Amniotic epithelial cell (primary cell): ENCODE measurements around the gene PYGL.
A peak's percentile ranks its signal among the peaks of the same experiment; 100 is the strongest.
"Not testable (repeated sequence)": the region's sequence is repeated elsewhere in the genome, so short reads cannot be mapped to it uniquely, and the experiment has no call there.

Experiments used
- DNase-seq: peaks from one replicate; pipeline ENCODE4 v3.0.0-alpha.2; 2010; ENCODE audit warnings: low read depth

PYGL gene

GRCh38 chr14:50943943-50944646 lies at the start of gene PYGL:
PYGL (minus strand) TSS chr14:50944483; CDS start chr14:50944403, 80 bp downstream.
- DNase-seq, result peak; percentile 53

DNA sequence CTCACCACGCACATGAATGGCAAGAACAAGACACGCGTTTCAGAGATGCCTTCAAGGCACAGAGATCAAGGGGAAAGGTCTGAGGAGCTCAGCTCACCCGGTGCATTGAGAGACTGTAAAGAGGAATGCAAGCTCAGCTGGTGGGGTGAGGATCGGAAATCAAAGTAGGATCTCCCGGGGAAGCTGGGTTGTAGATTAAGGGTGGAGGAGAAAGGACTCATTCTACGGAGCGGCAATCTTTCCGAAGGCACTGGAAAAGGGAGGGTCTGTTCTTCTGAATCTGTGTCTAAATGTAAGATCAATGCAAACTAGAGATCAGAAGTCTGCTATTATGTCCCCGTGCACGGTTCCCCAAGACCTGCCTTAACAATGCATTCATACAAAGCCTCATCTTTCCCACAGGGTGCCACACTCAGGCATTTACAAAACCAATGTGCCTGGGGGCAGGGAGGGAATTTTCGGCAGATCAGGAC lies 41.6 kb upstream of the PYGL start:
- DNase-seq, result no peak

DNA sequence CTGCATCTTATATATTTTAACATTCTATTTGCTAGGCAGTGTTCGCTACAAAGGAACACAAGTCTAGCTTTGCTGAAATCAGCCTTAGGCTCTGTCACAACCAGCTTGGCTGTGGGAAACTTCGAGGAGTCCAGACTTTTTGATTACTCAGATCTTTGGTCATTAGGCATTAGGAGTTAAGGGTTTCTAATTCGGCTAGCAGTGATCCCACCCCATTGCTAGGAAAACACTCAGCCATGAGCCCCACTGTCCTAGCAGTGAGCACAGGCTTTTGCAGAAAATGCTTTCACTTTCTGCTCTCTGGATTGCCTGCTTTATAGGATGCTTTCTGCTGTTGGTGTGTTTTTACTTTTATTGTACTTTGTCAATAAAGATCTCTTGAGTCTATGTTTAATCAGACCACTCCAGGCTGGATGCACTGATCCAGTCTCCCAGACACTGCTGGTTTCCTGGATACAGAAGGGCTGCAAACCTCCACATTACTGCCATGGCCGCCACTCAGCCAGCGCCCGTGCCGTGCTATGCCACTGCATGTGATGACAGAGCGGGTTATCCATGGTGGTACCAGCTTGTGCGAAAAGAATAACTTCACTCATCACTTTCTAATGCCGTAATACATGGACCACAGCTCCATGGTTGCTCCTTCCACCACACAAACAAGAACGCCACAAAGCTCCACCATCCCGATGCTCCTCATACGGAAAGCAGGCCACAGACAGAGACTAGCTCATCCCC lies 41.0 kb upstream of the PYGL start:
- no peak for DNase-seq

DNA sequence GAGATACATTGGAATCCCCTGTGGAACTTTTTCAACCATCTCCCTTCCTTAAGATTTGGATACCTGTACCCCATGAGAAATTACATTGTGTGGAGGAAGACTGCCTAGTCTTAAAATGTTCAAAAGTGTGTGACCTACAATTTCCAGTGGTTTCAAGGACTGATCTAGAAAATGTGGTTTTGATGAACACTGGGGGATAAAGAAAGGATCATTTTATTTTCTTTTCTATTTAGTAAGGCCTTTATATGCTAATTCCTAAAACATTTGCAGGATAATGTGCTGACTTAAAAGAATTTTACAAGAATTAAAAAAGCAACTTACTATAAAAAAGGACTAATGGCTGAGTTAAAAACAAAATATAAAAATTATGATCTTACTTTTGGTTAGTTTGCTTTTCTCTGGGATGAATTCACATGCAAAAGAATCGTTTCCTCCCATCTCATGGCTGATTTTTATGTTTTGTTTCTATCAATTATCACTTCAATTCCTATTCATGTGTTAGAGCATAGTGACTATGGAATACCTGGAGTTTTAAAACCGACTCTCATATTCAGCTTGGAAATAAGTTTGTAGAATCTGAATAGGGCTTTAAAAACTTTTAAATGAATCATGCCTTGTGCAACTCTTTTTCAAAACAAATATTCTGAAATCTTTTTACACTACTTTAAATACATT lies 39.9 kb upstream of the PYGL start:
- no peak for DNase-seq

GRCh38 chr14:50979941-50980850 lies 35.9 kb upstream of the PYGL start:
- no peak for DNase-seq

- DNase-seq, result no peak
Measured at GRCh38 chr14:50978888-50979287, 34.6 kb upstream of the PYGL start.

DNA sequence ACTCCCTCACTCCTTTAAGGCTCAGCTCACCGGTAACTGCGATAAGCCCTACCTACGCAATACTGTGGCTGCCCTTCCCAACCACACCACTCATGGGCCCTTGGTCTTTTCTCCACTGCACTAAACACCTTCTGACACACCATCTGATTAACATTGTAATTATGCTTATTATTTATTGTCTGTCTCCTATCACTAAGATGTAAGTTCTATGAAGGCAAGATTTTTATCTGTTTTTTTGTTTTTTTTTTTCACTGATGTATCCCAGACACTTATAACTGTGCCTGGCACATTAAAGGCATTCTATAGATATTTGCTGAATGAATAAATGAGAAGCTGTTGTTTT lies 34.2 kb upstream of the PYGL start:
- DNase-seq, result no peak

GRCh38 chr14:50977863-50978528 lies 33.7 kb upstream of the PYGL start:
- DNase-seq, result no peak

DNA sequence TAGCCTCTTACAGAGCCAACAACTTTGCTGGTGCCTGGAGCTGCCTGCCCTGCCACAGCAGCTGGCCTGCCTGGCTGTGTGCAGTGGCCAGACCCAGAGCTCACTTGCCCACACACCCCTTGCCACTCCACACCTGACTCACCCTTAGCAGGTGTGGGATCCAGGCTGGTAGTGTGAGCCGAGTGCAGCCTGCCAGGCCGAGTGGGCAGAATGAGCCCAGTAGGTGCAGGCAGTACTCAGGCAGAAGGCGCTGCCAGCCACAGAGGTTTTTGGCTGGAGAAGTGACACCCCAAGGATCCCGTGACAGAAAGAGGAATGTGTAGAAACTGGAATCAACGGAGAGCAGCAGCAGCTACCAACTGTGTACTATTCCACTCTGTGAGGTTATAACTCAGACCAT lies 29.8 kb upstream of the PYGL start:
- no peak for DNase-seq

DNA sequence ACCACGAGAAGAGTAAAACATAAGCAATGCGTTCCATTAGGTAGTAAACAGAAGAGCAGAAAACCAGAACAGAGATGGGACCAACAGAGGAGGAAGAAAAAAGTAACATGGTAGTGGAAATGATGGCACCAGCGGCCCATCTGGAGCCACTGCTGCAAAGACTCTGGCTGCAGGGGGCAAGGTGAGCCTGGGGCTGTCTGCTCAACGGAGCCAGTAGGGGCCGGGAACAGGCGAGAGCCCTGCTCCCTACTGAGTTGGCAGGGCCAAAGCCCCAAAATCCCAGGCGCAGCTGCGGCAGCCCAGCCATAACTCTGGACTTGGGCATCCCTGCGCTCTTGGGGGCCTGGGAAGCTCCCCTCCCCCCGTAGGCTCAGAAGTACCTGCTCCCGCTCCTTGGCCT lies 28.5 kb upstream of the PYGL start:
- DNase-seq, result no peak

GRCh38 chr14:50970886-50971781 lies 26.9 kb upstream of the PYGL start:
- no peak for DNase-seq

DNA sequence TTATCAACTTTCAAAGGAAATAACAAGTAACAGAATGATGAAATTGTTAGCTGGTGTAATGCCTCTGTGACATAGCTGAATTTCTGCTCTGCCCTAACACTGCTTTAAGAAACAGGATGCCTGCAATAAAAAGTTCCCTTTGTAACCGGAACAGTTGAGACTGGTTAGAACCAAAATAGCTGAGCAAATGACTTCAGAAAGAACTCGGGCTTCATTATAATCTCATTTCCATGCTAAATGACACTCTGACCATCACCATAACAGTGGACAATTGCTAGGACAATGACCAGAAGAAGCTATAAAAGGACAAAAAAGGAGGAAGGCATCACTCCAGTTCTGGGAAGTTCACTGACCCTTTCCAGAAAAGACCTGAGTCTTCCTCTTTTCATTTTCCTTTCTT lies 23.5 kb upstream of the PYGL start:
- DNase-seq, result no peak

- no peak for DNase-seq
Measured at GRCh38 chr14:50967103-50967502, 22.8 kb upstream of the PYGL start.

- peak; percentile 95 for DNase-seq
Measured at GRCh38 chr14:50964683-50965390, 20.6 kb upstream of the PYGL start.

- DNase-seq, result no peak
Measured at GRCh38 chr14:50963919-50964318, 19.6 kb upstream of the PYGL start.

- DNase-seq, result peak; percentile 93
Measured at GRCh38 chr14:50961605-50962221, 17.4 kb upstream of the PYGL start.

GRCh38 chr14:50957296-50957695 lies 13.0 kb upstream of the PYGL start:
- peak; percentile 65 for DNase-seq

- DNase-seq, result not testable (repeated sequence)
Measured at GRCh38 chr14:50956421-50956820, 12.1 kb upstream of the PYGL start.

- DNase-seq, result peak; percentile 98
Measured at GRCh38 chr14:50955373-50956043, 11.2 kb upstream of the PYGL start.
